Measurements from ENCODE around the gene RAPGEF4.

GRCh38 chr2:172713365-172713875, 22.2 kb upstream of the RAPGEF4 start:
- no peak for TF ChIP-seq CTCF (conservative IDR thresholded peaks at IDR 0.05)
- no peak for TF ChIP-seq EZH2 (IDR thresholded peaks at IDR 0.05; ENCODE audit: low read depth)
